Fibroblast of the aortic adventitia (primary cell): ENCODE results near the gene DMD. TPM values are rescaled to one million over a fixed set of nuclear protein-coding genes. Genes with fewer than 3 reads are reported as not detected.
"Not testable (repeated sequence)": the region's sequence is repeated elsewhere in the genome, so short reads cannot be mapped to it uniquely, and the experiment has no call there.

ENCODE experiments used
- DNase-seq: peaks from one replicate; pipeline ENCODE4 v3.0.0-alpha.2; 2010; ENCODE audit warnings: low read depth
- H3K4me3 ChIP-seq: 2 replicates; pipeline ENCODE4 v1.5.1; 2011; ENCODE audit warnings: low read depth, mild to moderate bottlenecking, control low read depth, low read length, moderate library complexity
- total RNA-seq: library from RNA; depleted of rRNA; stranded (reverse); fragments of >200 nt; gene quantifications from 2 replicates; pipeline ENCODE4 v1.2.3, GENCODE V29; 2012; ENCODE audit warnings: low replicate concordance
- TF ChIP-seq, protein P1 (sequence below): IDR thresholded peaks from 2 replicates; pipeline ENCODE4 v1.5.1; 2011; ENCODE audit warnings: mild to moderate bottlenecking, low read length, control low read depth, inconsistent platforms; ENCODE audit not compliant: insufficient read depth

Gene DMD
- total RNA-seq, 1 donor, result 10.3 TPM

DNA sequence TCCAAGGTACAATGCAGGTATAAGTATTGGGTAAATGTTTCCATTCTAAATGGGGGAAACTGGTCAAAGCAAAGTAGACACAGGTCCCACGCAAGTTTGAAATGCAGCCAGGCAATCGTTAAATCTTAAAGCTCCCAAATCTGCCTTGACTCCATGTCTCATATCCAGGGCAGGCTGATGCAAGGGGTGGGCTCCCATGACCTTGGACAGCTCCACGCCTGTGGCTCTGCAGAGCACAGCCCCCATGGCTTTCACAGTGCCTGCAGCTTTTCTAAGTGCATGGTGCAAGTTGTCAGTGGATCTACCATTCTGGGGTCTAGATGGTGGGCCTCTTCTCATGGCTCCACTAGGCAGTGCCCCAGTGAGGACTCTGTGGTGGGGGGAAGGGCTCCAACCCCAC lies 436.4 kb downstream of the DMD start:
- TF ChIP-seq, protein P1, sequence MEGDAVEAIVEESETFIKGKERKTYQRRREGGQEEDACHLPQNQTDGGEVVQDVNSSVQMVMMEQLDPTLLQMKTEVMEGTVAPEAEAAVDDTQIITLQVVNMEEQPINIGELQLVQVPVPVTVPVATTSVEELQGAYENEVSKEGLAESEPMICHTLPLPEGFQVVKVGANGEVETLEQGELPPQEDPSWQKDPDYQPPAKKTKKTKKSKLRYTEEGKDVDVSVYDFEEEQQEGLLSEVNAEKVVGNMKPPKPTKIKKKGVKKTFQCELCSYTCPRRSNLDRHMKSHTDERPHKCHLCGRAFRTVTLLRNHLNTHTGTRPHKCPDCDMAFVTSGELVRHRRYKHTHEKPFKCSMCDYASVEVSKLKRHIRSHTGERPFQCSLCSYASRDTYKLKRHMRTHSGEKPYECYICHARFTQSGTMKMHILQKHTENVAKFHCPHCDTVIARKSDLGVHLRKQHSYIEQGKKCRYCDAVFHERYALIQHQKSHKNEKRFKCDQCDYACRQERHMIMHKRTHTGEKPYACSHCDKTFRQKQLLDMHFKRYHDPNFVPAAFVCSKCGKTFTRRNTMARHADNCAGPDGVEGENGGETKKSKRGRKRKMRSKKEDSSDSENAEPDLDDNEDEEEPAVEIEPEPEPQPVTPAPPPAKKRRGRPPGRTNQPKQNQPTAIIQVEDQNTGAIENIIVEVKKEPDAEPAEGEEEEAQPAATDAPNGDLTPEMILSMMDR, result no peak
- H3K4me3 ChIP-seq, result no peak overlapping the region
- DNase-seq, result no peak

DNA sequence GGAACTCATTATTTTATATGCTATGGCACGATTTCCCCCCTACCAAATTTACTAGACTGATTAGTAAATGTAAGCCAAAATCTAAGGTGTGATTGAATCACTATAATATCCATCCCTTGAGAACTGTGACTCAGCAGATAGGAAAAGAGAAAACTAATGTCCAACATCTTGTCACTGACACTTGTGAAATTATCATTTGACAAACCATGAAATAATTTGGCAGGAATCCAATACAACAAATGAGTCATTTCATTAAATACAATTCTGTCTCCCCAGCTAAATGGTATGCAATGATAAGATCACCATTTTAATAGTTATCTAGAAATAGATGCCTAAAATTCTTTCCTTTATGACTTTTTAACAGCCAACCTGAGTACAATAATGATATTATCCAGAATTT lies 462.3 kb downstream of the DMD start:
- no peak overlapping the region for H3K4me3 ChIP-seq
- TF ChIP-seq, protein P1, result no peak
- DNase-seq, result no peak

GRCh38 chrX:32745323-32745722 lies 466.0 kb downstream of the DMD start:
- no peak for DNase-seq
- TF ChIP-seq, protein P1, result no peak
- no peak overlapping the region for H3K4me3 ChIP-seq

GRCh38 chrX:32744921-32745320 lies 466.4 kb downstream of the DMD start:
- peak; percentile 9 for DNase-seq
- TF ChIP-seq, protein P1, result no peak
- H3K4me3 ChIP-seq, result no peak overlapping the region

DNA sequence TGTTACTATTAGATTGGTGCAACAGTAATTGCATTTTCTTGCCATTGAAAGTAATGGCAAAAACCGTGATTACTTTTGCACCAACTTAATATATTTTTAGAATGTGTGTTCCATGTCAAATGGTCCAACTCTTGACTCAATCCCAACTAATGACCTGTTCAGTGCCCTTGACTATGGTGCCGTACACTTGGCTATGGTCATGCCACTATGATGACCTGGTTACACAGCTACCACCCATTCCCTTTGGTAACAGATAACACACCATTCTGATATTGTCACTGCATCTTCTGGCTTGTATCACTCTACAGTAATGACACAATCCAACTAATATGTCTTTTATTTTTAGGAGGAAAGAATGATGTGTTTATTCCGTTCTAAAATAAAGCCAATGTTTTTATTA lies 469.4 kb downstream of the DMD start:
- DNase-seq, result no peak
- no peak overlapping the region for H3K4me3 ChIP-seq
- TF ChIP-seq, protein P1, result no peak

DNA sequence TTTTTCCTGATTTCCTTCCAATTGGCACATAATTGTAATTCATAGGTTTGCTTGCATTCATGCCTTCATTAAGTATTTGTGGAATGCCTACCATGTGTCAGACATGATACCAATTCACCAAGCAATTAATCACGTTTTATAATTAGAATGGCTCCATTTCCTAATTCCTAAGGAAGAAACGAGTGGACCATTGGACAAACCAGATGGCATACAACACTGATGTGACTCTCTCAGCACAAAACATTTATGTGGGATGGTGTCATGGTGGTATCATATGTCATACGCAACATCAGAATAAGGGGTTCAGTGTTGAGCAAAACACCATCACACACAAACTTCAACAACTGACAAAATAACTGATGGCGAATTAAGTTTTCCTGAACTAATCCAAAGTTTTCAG lies 502.8 kb downstream of the DMD start:
- H3K4me3 ChIP-seq, result no peak overlapping the region
- TF ChIP-seq, protein P1, result no peak
- no peak for DNase-seq

GRCh38 chrX:32705385-32705784 lies 506.0 kb downstream of the DMD start:
- DNase-seq, H3K4me3 ChIP-seq: not testable (repeated sequence)
